ENCODE measurements around the gene PARD6B. TPM values are rescaled to one million over a fixed set of nuclear protein-coding genes. Genes with fewer than 3 reads are reported as not detected.
"Not testable (repeated sequence)": the region's sequence is repeated elsewhere in the genome, so short reads cannot be mapped to it uniquely, and the experiment has no call there.

The PARD6B gene
- total and polyA plus RNA-seq, 2 donors (not counting 1 experiment from before 2014, with no cell fraction given), result 0.91 to 6.0 TPM

DNA sequence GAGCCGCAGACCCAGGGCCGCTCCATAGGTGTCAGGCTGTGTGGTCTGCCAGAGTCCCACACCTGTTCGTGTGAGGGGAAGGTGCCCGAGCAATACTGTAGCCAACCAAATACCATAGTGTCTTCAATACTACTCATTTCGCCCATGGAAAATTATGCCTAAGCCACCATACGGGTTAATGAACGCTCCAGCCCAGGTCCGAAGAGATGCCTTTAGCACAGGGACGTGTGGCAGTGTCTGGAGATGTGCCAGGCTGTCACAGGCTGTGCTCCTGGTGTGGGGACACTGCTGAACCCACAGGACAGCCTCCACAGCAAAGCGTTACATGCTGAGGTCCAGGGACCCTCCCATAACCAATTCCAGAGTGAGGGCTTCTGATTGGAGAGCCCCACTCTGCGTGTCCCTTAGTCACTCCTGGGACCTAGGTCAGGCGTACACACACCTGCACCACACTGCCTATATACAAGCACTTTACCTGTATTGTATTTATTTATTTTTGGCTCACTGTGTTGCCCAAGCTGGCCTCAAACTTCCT is 38.2 kb downstream of the PARD6B start:
- H3K36me3 ChIP-seq (replicated peaks in 1 of 2; ENCODE audit: control extremely low read depth in 1 of 2, control insufficient read depth in 1 of 2, extremely low read depth in 1 of 2, insufficient read depth in 2 of 2, low read length in 1 of 2); H3K4me2 ChIP-seq (replicated peaks; ENCODE audit: low read depth, low read length, poor library complexity, severe bottlenecking); ATAC-seq (ENCODE audit: low read depth); H3K4me3 Mint-ChIP-seq; H3K4me1 Mint-ChIP-seq; DNase-seq; H3K4me3 ChIP-seq (ENCODE audit: control extremely low read depth in 1 of 5, extremely low read depth in 1 of 5, insufficient read depth in 1 of 5, low read depth in 2 of 5, low read length in 4 of 5); CTCF ChIA-PET; H3K79me2 ChIP-seq (ENCODE audit: control insufficient read depth, insufficient read depth, low read length); H3K9me3 ChIP-seq (ENCODE audit: control extremely low read depth in 1 of 3, control insufficient read depth in 2 of 3, insufficient read depth in 1 of 3, low read length in 2 of 3); H3K9me3 Mint-ChIP-seq (ENCODE audit: insufficient read depth); H3K4me1 ChIP-seq (ENCODE audit: control insufficient read depth in 2 of 2, insufficient read depth in 2 of 2, low read length in 2 of 2); intact Hi-C loops (cut with micrococcal nuclease); H3K27ac ChIP-seq (ENCODE audit: low read length in 2 of 2); H4K20me1 ChIP-seq (ENCODE audit: control insufficient read depth, insufficient read depth, low read length, poor library complexity, severe bottlenecking); H3K27me3 ChIP-seq (replicated peaks in 1 of 4; ENCODE audit: control extremely low read depth in 1 of 4, control insufficient read depth in 3 of 4, insufficient read depth in 4 of 4, low read length in 3 of 4); H2AFZ ChIP-seq (ENCODE audit: insufficient read depth, low read depth, low read length, poor library complexity, severe bottlenecking); H3K9ac ChIP-seq (ENCODE audit: low read length); H3K27ac Mint-ChIP-seq; POLR2A ChIA-PET: not testable (repeated sequence)
- H3K27me3 Mint-ChIP-seq, result peaks cover 11% of the 10 kb centered on the region
- 89% methylated on average over 5 of the region's 12 CpGs for WGBS (ENCODE audit: insufficient coverage)

GRCh38 chr20:50771419-50772080 is 40.2 kb downstream of the PARD6B start:
- H3K79me2 ChIP-seq (ENCODE audit: control insufficient read depth, insufficient read depth, low read length); H3K4me1 Mint-ChIP-seq; intact Hi-C loops (cut with micrococcal nuclease); H3K27ac ChIP-seq (ENCODE audit: low read length in 2 of 2); DNase-seq; H3K4me2 ChIP-seq (replicated peaks; ENCODE audit: low read depth, low read length, poor library complexity, severe bottlenecking); H2AFZ ChIP-seq (ENCODE audit: insufficient read depth, low read depth, low read length, poor library complexity, severe bottlenecking); H3K27ac Mint-ChIP-seq; H3K4me3 ChIP-seq (ENCODE audit: control extremely low read depth in 1 of 5, extremely low read depth in 1 of 5, insufficient read depth in 1 of 5, low read depth in 2 of 5, low read length in 4 of 5); ATAC-seq (ENCODE audit: low read depth); CTCF ChIA-PET; H3K27me3 ChIP-seq (replicated peaks in 1 of 4; ENCODE audit: control extremely low read depth in 1 of 4, control insufficient read depth in 3 of 4, insufficient read depth in 4 of 4, low read length in 3 of 4); H3K4me1 ChIP-seq (ENCODE audit: control insufficient read depth in 2 of 2, insufficient read depth in 2 of 2, low read length in 2 of 2); POLR2A ChIA-PET; H3K9ac ChIP-seq (ENCODE audit: low read length); H3K9me3 Mint-ChIP-seq (ENCODE audit: insufficient read depth); H4K20me1 ChIP-seq (ENCODE audit: control insufficient read depth, insufficient read depth, low read length, poor library complexity, severe bottlenecking); H3K36me3 ChIP-seq (replicated peaks in 1 of 2; ENCODE audit: control extremely low read depth in 1 of 2, control insufficient read depth in 1 of 2, extremely low read depth in 1 of 2, insufficient read depth in 2 of 2, low read length in 1 of 2); H3K9me3 ChIP-seq (ENCODE audit: control extremely low read depth in 1 of 3, control insufficient read depth in 2 of 3, insufficient read depth in 1 of 3, low read length in 2 of 3); H3K4me3 Mint-ChIP-seq: not testable (repeated sequence)
- WGBS (ENCODE audit: insufficient coverage), result 100% methylated on average over 1 of the region's 8 CpGs
- peaks cover 11% of the 10 kb centered on the region for H3K27me3 Mint-ChIP-seq
